Left cardiac atrium (tissue), 4 donors: ENCODE measurements around the gene ZMAT3. TPM values are rescaled to one million over a fixed set of nuclear protein-coding genes. Genes with fewer than 3 reads are reported as not detected.

Experiments used
- ATAC-seq, 2 donors: fragments of 200-7000 bp; cut with Tn5 transposase; one replicate each; pipeline ENCODE4 v1.9.1; 2020; ENCODE audit warnings: mild to moderate bottlenecking in 2 of 2, moderate library complexity in 2 of 2
- DNase-seq: peaks from one replicate; pipeline ENCODE4 v3.0.0-alpha.2; 2020
- intact Hi-C, 2 donors: fragments of 100-400 bp; cut with DNase I; formaldehyde crosslinking; loops; one replicate each; pipeline versions ENCODE4 v1.14.1 to v1.15.1; 2022 to 2023
- total RNA-seq, 2 donors: library from RNA; stranded (reverse); fragmentation: NEBNext Ultra II Directional; extraction: Animal tissue kit (Norgen Biotek cat#: 25700); gene quantifications; one replicate each; pipeline ENCODE4 v1.2.1, GENCODE V29; 2021
- donor health status: DM: no; HTN: yes; CAD: no.
- donor health status: DM: no; HTN: yes; CAD: no; lungs with severe emphysema.
- donor health status: DM: yes; HTN: yes; CAD: no.
- donor health status: Dilated cardiomyopathy.

ZMAT3 gene
- total RNA-seq, 2 donors from 2014 or later = 13.9 to 17.1 TPM

DNA sequence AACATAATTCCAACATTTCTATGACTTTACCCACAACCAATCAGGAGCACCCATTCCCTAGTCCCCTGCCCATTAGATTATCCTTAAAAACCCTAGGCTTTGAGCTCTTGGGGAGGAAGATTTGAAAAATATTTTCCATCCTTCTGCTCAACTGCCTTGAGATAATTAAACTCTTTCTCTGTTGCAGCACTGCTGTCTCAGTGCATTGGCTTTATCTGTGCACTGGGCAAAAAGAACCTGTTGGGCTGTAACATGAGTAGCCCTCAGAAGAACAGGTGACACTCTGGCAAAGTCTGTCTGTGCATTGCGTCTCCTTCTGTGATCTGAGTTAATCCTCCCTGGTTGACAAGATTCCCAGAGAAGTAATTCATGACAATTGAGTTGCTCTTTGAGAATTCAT, 83.9 kb downstream of the ZMAT3 start:
- intact Hi-C loops = no loop called here
- DNase-seq (no peak), ATAC-seq (no peak)

DNA sequence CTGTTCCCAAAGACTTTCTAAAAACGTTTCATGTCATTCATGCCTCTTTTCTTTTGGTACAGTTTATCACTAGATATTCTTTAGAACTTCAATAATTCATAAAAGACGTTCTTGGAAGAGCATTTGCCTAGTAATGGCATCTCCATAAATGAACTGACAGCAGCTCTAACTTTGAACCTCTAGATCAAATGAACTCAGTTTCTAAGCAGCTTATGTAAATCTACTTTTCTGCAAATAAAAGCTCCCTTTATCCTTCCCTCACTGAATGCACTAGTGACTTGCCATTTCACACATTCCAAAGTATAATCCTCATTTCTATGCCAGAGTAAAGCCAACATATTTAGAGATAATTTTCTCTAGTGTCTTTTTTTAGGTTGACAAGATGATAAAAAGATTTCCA, 85.2 kb downstream of the ZMAT3 start:
- ATAC-seq (no peak), DNase-seq (no peak)
- intact Hi-C loops = no loop called here

DNA sequence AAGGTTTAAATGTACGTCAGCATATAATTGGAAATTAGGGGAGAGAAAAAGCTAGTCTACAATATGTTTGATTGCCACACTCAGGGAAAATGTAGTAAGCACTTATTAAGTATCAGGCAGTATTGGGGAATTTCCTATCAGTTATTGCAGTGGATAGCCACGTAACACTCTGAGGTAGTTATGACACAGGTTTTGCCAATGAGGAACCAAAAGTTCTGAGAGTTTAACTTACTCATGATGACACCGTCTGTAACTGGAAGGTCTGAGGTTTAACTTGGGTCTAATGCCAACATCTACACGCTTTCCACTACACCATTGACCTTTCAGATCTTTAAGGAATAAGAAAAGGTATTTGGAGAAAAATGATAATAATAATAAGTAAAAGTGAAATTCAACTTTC, 89.5 kb downstream of the ZMAT3 start:
- ATAC-seq = no peak
- intact Hi-C loops = no loop called here
- no peak for DNase-seq

DNA sequence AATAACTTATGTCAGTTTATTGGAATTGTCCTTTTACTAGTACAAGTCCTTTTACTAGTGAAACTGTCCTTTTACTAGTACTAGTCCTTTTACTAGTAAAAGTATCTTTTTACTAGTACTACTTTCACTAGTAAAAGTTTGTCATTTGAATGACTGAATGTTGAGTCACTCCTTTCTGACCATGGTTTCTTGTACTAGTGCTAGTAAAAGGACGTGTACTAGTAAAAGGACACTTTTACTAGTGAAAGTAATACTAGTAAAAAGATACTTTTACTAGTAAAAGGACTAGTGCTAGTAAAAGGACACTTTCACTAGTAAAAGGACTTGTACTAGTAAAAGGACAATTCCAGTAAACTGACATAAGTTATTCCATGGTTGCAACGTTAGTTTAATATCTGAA, 96.3 kb downstream of the ZMAT3 start:
- intact Hi-C loops = no loop called here
- ATAC-seq = no peak
- no peak for DNase-seq

DNA sequence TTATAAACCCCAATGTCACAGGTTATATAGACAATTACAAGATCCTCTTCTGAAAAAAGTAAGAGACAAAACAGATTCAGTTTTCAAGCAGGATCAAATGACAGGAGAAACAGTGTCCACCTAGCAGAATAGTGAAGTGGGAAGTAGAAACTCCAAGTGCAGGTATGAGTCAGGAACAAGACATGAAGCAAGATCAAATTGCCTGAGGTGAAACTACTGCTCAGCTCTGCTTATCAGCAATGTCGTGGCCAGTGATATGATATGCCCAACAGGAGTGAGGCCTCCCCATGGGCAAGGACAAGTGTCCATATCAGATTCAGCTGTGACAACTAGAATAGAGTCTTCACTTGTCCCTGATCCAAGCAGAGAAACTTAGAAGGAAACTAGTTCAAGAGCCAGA, 100.0 kb downstream of the ZMAT3 start:
- no peak for DNase-seq
- peak in 1 of 2 donors; percentile 50 for ATAC-seq
- intact Hi-C loops = no loop called here

DNA sequence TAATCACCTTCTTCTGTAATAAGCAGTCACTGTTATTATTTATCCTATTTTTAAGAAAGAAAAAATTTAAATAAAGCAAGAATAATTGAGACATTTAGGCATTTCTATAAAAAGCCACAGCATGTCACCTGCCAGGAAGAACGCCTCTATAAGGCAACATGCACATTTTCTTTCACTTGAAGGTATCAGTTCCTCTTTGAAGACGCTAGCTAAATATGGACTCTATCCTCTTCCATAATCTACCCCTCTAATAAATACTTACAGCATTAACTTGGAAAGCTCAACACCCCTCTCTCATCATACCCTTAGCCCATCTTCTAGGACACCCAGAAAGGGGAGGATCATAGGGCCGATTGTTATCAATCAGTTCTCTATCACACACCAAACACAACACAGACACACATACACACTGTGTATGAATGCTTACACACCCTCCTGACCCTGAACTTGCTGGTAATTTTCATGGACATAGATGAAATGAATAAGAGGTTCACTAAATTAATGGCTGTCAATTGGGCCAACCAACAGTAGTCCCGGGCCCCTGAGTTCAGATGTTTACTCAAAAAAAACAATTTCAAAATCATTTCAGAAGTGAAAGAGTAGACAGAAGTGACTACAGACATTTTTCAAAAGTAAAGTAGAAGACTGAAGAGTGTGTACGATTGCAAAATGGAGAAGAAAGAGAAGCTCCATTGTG, 102.5 kb downstream of the ZMAT3 start:
- no peak for ATAC-seq

More for the DNA sequence above, 102.5 kb downstream of the ZMAT3 start:
- DNase-seq = no peak
- intact Hi-C loops = loop anchor here (5.0 to 10.0 kb wide), 2 partner anchors 524 to 532 kb away; no protein-coding TSS in a partner anchor

Other genes with a start within 250 kb of the ZMAT3 start
- 10 to 100 TPM; 22.0 to 23.1 TPM for gene PIK3CA, start 76.5 kb upstream of the ZMAT3 start, total RNA-seq
- 1 to 10 TPM; 1.5 to 2.1 TPM for gene KCNMB3, start 179.3 kb upstream of the ZMAT3 start, total RNA-seq